Measurements from ENCODE around the gene MRAP.
A peak's percentile ranks its signal among the peaks of the same experiment; 100 is the strongest.
"Not testable (repeated sequence)": the region's sequence is repeated elsewhere in the genome, so short reads cannot be mapped to it uniquely, and the experiment has no call there.

Gene MRAP

GRCh38 chr21:32298658-32299081, at the start of gene MRAP:
Gene MRAP, plus strand, starts transcription at chr21:32298855. Its CDS starts 117 bp downstream, at chr21:32298972.
- DNase-seq (ENCODE audit: low read depth), result no peak

- no peak for DNase-seq (ENCODE audit: low read depth)
Observed at GRCh38 chr21:32249511-32250280, 49.0 kb upstream of the MRAP start.

- no peak for DNase-seq (ENCODE audit: low read depth)
Observed at GRCh38 chr21:32252136-32252535, 46.5 kb upstream of the MRAP start.

GRCh38 chr21:32253215-32253641, 45.4 kb upstream of the MRAP start:
- no peak for DNase-seq (ENCODE audit: low read depth)

- DNase-seq (ENCODE audit: low read depth), result no peak
Observed at GRCh38 chr21:32256251-32256650, 42.4 kb upstream of the MRAP start.

- DNase-seq (ENCODE audit: low read depth), result no peak
Observed at GRCh38 chr21:32256873-32257620, 41.6 kb upstream of the MRAP start.

GRCh38 chr21:32257962-32258785, 40.5 kb upstream of the MRAP start:
- no peak for DNase-seq (ENCODE audit: low read depth)

- not testable (repeated sequence) for DNase-seq (ENCODE audit: low read depth)
Observed at GRCh38 chr21:32258786-32259048, 39.9 kb upstream of the MRAP start.

GRCh38 chr21:32260130-32260529, 38.5 kb upstream of the MRAP start:
- DNase-seq (ENCODE audit: low read depth), result no peak

- DNase-seq (ENCODE audit: low read depth), result no peak
Observed at GRCh38 chr21:32261929-32262328, 36.7 kb upstream of the MRAP start.

- not testable (repeated sequence) for DNase-seq (ENCODE audit: low read depth)
Observed at GRCh38 chr21:32265321-32265720, 33.3 kb upstream of the MRAP start.

GRCh38 chr21:32270748-32271147, 27.9 kb upstream of the MRAP start:
- no peak for DNase-seq (ENCODE audit: low read depth)

GRCh38 chr21:32276671-32277070, 22.0 kb upstream of the MRAP start:
- DNase-seq (ENCODE audit: low read depth), result no peak

- no peak for DNase-seq (ENCODE audit: low read depth)
Observed at GRCh38 chr21:32278103-32278502, 20.6 kb upstream of the MRAP start.

- DNase-seq (ENCODE audit: low read depth), result peak; percentile 98
Observed at GRCh38 chr21:32278518-32279376, 19.9 kb upstream of the MRAP start, which contains the start of gene MIS18A. Gene MIS18A, minus strand, starts transcription at chr21:32279049. Its CDS starts 35 bp downstream, at chr21:32279014.

GRCh38 chr21:32279377-32279680, 19.3 kb upstream of the MRAP start:
- no peak for DNase-seq (ENCODE audit: low read depth)

GRCh38 chr21:32281531-32281930, 17.1 kb upstream of the MRAP start:
- DNase-seq (ENCODE audit: low read depth), result no peak

GRCh38 chr21:32282992-32283391, 15.7 kb upstream of the MRAP start:
- DNase-seq (ENCODE audit: low read depth), result no peak

GRCh38 chr21:32285476-32285875, 13.2 kb upstream of the MRAP start:
- no peak for DNase-seq (ENCODE audit: low read depth)

GRCh38 chr21:32297449-32297848, 1.2 kb upstream of the MRAP start:
- no peak for DNase-seq (ENCODE audit: low read depth)

GRCh38 chr21:32298148-32298559, 501 bp upstream of the MRAP start:
- DNase-seq (ENCODE audit: low read depth), result no peak

GRCh38 chr21:32299695-32300094, 1.0 kb downstream of the MRAP start:
- no peak for DNase-seq (ENCODE audit: low read depth)
